B cell (primary cell): ENCODE measurements around the gene FOXN3. TPM values are rescaled to one million over a fixed set of nuclear protein-coding genes. Genes with fewer than 3 reads are reported as not detected.

Experiments
- ATAC-seq: fragments of 200-7000 bp; cut with Tn5 transposase; one replicate; pipeline ENCODE4 v1.10.0; 2021; ENCODE audit warnings: low read depth, mild to moderate bottlenecking, moderate number of reproducible peaks, moderate library complexity
- CTCF ChIA-PET: fragments of 350-600 bp; sonication (Branson Sonifier 250); formaldehyde crosslinking; loops from one replicate; lab custom pipeline; 2021; ENCODE audit warnings: antibody characterized with exemption, inconsistent platforms; lab: Charles Lee
- POLR2A ChIA-PET: fragments of 350-600 bp; sonication (Branson Sonifier 250); formaldehyde crosslinking; loops from one replicate; lab custom pipeline; 2021; ENCODE audit warnings: antibody characterized with exemption; lab: Charles Lee
- DNase-seq: peaks from one replicate; pipeline ENCODE4 v3.0.0; 2013
- H2AFZ ChIP-seq: 2 replicates; pipeline ENCODE4 v1.6.1; 2012; ENCODE audit warnings: mild to moderate bottlenecking, low read depth, low read length; ENCODE audit not compliant: insufficient read depth, poor library complexity, severe bottlenecking
- H3K27ac ChIP-seq, 2 donors: 1 replicate in 1 of 2; 2 replicates in 1 of 2; pipeline ENCODE4 v1.5.1; 2012 to 2013; ENCODE audit warnings: low read length in 2 of 2, mild to moderate bottlenecking in 2 of 2, moderate library complexity in 1 of 2
- H3K27me3 ChIP-seq, 4 experiments: fragments of 200-600 bp in 1 of 4; sonication (generic) in 1 of 4; replicated peaks in 1 of 4; 1 replicate in 2 of 4; 2 replicates in 2 of 4; pipeline versions ENCODE4 v1.6.1 to v1.7.0; 2013 to 2016; ENCODE audit warnings: low read length in 3 of 4, mild to moderate bottlenecking in 2 of 4, mixed read lengths in 1 of 4, moderate library complexity in 1 of 4; ENCODE audit not compliant: insufficient read depth in 4 of 4, control insufficient read depth in 3 of 4; ENCODE audit errors: control extremely low read depth in 1 of 4
- H3K36me3 ChIP-seq, 2 experiments: replicated peaks in 1 of 2; 1 replicate in 1 of 2; 2 replicates in 1 of 2; pipeline versions ENCODE4 v1.6.1 to v1.7.1; 2013; ENCODE audit warnings: low read length in 1 of 2; ENCODE audit not compliant: insufficient read depth in 2 of 2, control insufficient read depth in 1 of 2; ENCODE audit errors: control extremely low read depth in 1 of 2, extremely low read depth in 1 of 2
- H3K4me1 ChIP-seq, 2 donors: fragments of 200-600 bp in 1 of 2; sonication (generic) in 1 of 2; 1 replicate in 1 of 2; 2 replicates in 1 of 2; pipeline versions ENCODE4 v1.5.1 to v1.6.1; 2013 to 2017; ENCODE audit warnings: low read length in 2 of 2; ENCODE audit not compliant: control insufficient read depth in 2 of 2, insufficient read depth in 2 of 2
- H3K4me2 ChIP-seq: replicated peaks from 2 replicates; pipeline ENCODE3; 2012; ENCODE audit warnings: mild to moderate bottlenecking, low read depth, low read length; ENCODE audit not compliant: poor library complexity, severe bottlenecking
- H3K4me3 ChIP-seq, 5 experiments: fragments of 200-600 bp in 1 of 5; sonication (generic) in 1 of 5; 1 replicate in 3 of 5; 2 replicates in 2 of 5; pipeline versions ENCODE4 v1.5.1 to v1.7.0; 2011 to 2016; ENCODE audit warnings: low read length in 4 of 5, mild to moderate bottlenecking in 4 of 5, low read depth in 2 of 5, control low read depth in 1 of 5, moderate library complexity in 1 of 5; ENCODE audit not compliant: insufficient read depth in 1 of 5; ENCODE audit errors: control extremely low read depth in 1 of 5, extremely low read depth in 1 of 5
- H3K79me2 ChIP-seq: fragments of 200-600 bp; sonication (generic); one replicate; pipeline ENCODE4 v1.6.0; 2016; ENCODE audit warnings: low read length; ENCODE audit not compliant: control insufficient read depth, insufficient read depth
- H3K9ac ChIP-seq: fragments of 200-600 bp; sonication (generic); 2 replicates; pipeline ENCODE4 v1.6.1; 2017; ENCODE audit warnings: mild to moderate bottlenecking, low read length, moderate library complexity
- H3K9me3 ChIP-seq, 3 donors: one replicate each; pipeline versions ENCODE4 v1.6.1 to v1.7.1; 2013; ENCODE audit warnings: low read length in 2 of 3; ENCODE audit not compliant: control insufficient read depth in 2 of 3, insufficient read depth in 1 of 3; ENCODE audit errors: control extremely low read depth in 1 of 3
- H4K20me1 ChIP-seq: 2 replicates; pipeline ENCODE4 v1.6.0; 2012; ENCODE audit warnings: mild to moderate bottlenecking, low read length; ENCODE audit not compliant: insufficient read depth, control insufficient read depth, poor library complexity, severe bottlenecking
- H3K27ac Mint-ChIP-seq: one replicate; pipeline ENCODE4 v1.8.0; 2021; ENCODE audit warnings: mixed read lengths
- H3K27me3 Mint-ChIP-seq: one replicate; pipeline ENCODE4 v1.8.0; 2021; ENCODE audit warnings: mixed read lengths
- H3K4me1 Mint-ChIP-seq: one replicate; pipeline ENCODE4 v1.8.0; 2021; ENCODE audit warnings: mixed read lengths
- H3K4me3 Mint-ChIP-seq: one replicate; pipeline ENCODE4 v1.8.0; 2021; ENCODE audit warnings: mixed read lengths
- H3K9me3 Mint-ChIP-seq: one replicate; pipeline ENCODE4 v1.8.0; 2022; ENCODE audit warnings: mixed read lengths; ENCODE audit not compliant: insufficient read depth
- EZH2 ChIP-seq: IDR thresholded peaks from 2 replicates; pipeline ENCODE4 v1.6.1; 2012; ENCODE audit warnings: borderline replicate concordance, low read depth, mild to moderate bottlenecking, moderate library complexity, low read length; ENCODE audit not compliant: insufficient read depth, poor library complexity, severe bottlenecking
- WGBS: methylation state at CpG from one replicate; pipeline ENCODE4 v1.1.5; 2013; ENCODE audit warnings: missing lambda C conversion rate; ENCODE audit not compliant: insufficient coverage; 5-methylcytosine and 5-hydroxymethylcytosine counted together
- intact Hi-C: fragments of 100-400 bp; cut with micrococcal nuclease; formaldehyde crosslinking; loops from one replicate; pipeline ENCODE4 v1.10.0; 2022
- polyA plus RNA-seq: library from polyadenylated mRNA; depleted of rRNA; stranded (reverse); fragments of >200 nt; gene quantifications from 2 replicates; pipeline ENCODE4 v1.2.3, GENCODE V29; 2012
- total RNA-seq, 2 donors: library from RNA; stranded (reverse); fragments of 120-200 nt in 1 of 2; gene quantifications; 1 replicate in 1 of 2; 2 replicates in 1 of 2; pipeline versions ENCODE4 v1.2.3 to v1.2.4, GENCODE V29; 2013 to 2022
- TF ChIP-seq, protein P1 (sequence below): fragments of 200-600 bp; IDR thresholded peaks from one replicate; pipeline ENCODE4 v1.8.0; 2022; ENCODE audit warnings: antibody characterized with exemption, mild to moderate bottlenecking

Gene FOXN3
- total and polyA plus RNA-seq, 2 donors (not counting 1 experiment from before 2014, with no cell fraction given): 80.6 to 98.2 TPM

DNA sequence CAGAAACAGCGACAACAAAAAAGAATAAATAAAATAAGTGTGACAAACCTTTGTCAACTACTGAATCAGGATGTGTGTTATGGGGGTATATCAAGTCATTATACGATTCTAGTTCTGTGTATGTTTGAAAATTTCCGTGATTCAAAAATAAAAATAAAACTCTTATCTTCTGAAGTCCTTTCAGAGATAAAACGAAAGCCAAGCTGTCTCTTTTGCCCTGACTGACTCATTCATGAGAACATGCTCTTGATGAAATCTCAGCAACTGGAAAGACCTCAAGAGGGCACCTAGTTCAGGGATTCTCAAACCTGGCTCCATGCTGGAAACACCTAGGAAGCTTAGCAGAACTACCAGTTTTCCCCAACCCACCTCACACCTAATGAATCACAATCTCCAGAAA, 9.2 kb downstream of the FOXN3 start:
- Histone ChIP-seq H3K27ac (no peak overlapping the region), H3K4me1 (peaks cover 18 to 23% of the 10 kb centered on the region in 2 donors), H3K79me2 (peaks cover 100% of the 10 kb centered on the region), H3K9ac (no peak overlapping the region), H3K4me3 (no peak overlapping the region), H4K20me1 (peaks cover 71% of the 10 kb centered on the region), H3K9me3 (no peaks in the 10 kb centered on the region), H3K36me3 (peaks cover 3 to 63% of the 10 kb centered on the region in 2 experiments), H3K27me3 (no peaks in the 10 kb centered on the region), H3K4me2 (no peak overlapping the region), H2AFZ (no peak overlapping the region)
- ATAC-seq (no peak), DNase-seq (no peak)
- CTCF ChIA-PET: no interaction called here
- Mint-ChIP-seq H3K4me1 (peaks cover 70% of the 10 kb centered on the region), H3K9me3 (no peaks in the 10 kb centered on the region), H3K4me3 (no peak overlapping the region), H3K27ac (peak overlapping the region; percentile 20), H3K27me3 (no peaks in the 10 kb centered on the region)
- intact Hi-C loops: no loop called here
- no peak for TF ChIP-seq EZH2
- TF ChIP-seq, protein P1, sequence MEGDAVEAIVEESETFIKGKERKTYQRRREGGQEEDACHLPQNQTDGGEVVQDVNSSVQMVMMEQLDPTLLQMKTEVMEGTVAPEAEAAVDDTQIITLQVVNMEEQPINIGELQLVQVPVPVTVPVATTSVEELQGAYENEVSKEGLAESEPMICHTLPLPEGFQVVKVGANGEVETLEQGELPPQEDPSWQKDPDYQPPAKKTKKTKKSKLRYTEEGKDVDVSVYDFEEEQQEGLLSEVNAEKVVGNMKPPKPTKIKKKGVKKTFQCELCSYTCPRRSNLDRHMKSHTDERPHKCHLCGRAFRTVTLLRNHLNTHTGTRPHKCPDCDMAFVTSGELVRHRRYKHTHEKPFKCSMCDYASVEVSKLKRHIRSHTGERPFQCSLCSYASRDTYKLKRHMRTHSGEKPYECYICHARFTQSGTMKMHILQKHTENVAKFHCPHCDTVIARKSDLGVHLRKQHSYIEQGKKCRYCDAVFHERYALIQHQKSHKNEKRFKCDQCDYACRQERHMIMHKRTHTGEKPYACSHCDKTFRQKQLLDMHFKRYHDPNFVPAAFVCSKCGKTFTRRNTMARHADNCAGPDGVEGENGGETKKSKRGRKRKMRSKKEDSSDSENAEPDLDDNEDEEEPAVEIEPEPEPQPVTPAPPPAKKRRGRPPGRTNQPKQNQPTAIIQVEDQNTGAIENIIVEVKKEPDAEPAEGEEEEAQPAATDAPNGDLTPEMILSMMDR: no peak
- POLR2A ChIA-PET: no interaction called here
- 73% methylated on average over 1 of the region's 4 CpGs for WGBS

DNA sequence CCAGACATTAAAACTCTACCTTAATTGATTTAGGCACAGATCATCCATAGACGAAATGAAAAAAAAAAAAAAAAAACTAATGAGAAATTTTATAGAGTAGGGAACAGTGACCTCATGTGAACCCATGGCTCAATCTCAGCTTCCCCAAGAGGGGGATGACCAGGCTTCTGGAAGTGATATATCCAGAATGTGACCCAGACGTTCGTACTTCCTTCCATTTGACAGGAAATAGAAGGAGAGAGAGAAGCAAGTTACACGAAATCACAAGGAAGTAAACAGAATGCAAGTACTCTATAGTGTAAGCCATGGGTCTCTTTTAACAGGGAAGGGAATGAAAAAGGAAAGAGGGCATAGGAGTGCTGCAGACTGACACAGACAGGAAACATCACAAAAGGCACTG, 10.1 kb downstream of the FOXN3 start:
- H3K27me3 ChIP-seq: no peaks in the 10 kb centered on the region
- H2AFZ ChIP-seq: no peak overlapping the region
- no peak overlapping the region for H3K9ac ChIP-seq
- TF ChIP-seq, protein P1: no peak
- peaks cover 24 to 27% of the 10 kb centered on the region in 2 donors for H3K4me1 ChIP-seq
- H3K9me3 Mint-ChIP-seq: no peaks in the 10 kb centered on the region
- H3K27ac ChIP-seq: peak overlapping the region in 1 of 2 donors; percentile 6
- H3K4me3 ChIP-seq: no peak overlapping the region
- H3K4me3 Mint-ChIP-seq: no peak overlapping the region
- H3K27me3 Mint-ChIP-seq: no peaks in the 10 kb centered on the region
- H4K20me1 ChIP-seq: peaks cover 79% of the 10 kb centered on the region
- ATAC-seq (no peak), DNase-seq (no peak)
- ChIA-PET POLR2A (no interaction called here), CTCF (interaction anchor here (1.4 to 1.6 kb wide), 2 partner anchors 8 to 229 kb away, joined by 4 to 11 read pairs; no protein-coding TSS in a partner anchor)
- peaks cover 100% of the 10 kb centered on the region for H3K79me2 ChIP-seq
- whole genome bisulfite sequencing: 17% methylated on average over 1 of the region's 4 CpGs
- peak overlapping the region; percentile 13 for H3K27ac Mint-ChIP-seq
- no peak overlapping the region for H3K4me2 ChIP-seq
- intact Hi-C loops: no loop called here
- H3K36me3 ChIP-seq: peaks cover 5 to 56% of the 10 kb centered on the region in 2 experiments
- peaks cover 72% of the 10 kb centered on the region for H3K4me1 Mint-ChIP-seq
- no peaks in the 10 kb centered on the region for H3K9me3 ChIP-seq
